Epithelial cell of proximal tubule (primary cell): ENCODE data around the gene CNTN5. TPM values are rescaled to one million over a fixed set of nuclear protein-coding genes. Genes with fewer than 3 reads are reported as not detected.

ENCODE experiments used
- DNase-seq: peaks from one replicate; pipeline ENCODE4 v3.0.0-alpha.2; 2011; ENCODE audit warnings: low read depth
- H3K4me3 ChIP-seq: 2 replicates; pipeline ENCODE4 v1.5.1; 2011; ENCODE audit warnings: low read depth, mild to moderate bottlenecking, low read length
- CTCF ChIP-seq: conservative IDR thresholded peaks from 2 replicates; pipeline ENCODE4 v1.5.1; 2012; ENCODE audit warnings: low read depth, mild to moderate bottlenecking, low read length
- total RNA-seq: library from RNA; depleted of rRNA; stranded (reverse); fragments of >200 nt; gene quantifications from 2 replicates; pipeline ENCODE4 v1.2.3, GENCODE V29; 2015

CNTN5 gene
- total RNA-seq, 1 donor from 2014 or later: not detected

GRCh38 chr11:99327066-99327465 lies 306.3 kb downstream of the CNTN5 start:
- DNase-seq: no peak
- no peak for TF ChIP-seq CTCF
- no peak overlapping the region for H3K4me3 ChIP-seq

- TF ChIP-seq CTCF: no peak
- no peak overlapping the region for H3K4me3 ChIP-seq
- DNase-seq: no peak
These were observed 306.8 kb downstream of the CNTN5 start for GRCh38 chr11:99327527-99327926.

- no peak for TF ChIP-seq CTCF
- no peak overlapping the region for H3K4me3 ChIP-seq
- DNase-seq: no peak
These were observed 312.9 kb downstream of the CNTN5 start for GRCh38 chr11:99333621-99334020.

GRCh38 chr11:99343117-99343516 lies 322.4 kb downstream of the CNTN5 start:
- no peak for DNase-seq
- H3K4me3 ChIP-seq: no peak overlapping the region
- TF ChIP-seq CTCF: no peak

GRCh38 chr11:99349151-99349673 lies 328.5 kb downstream of the CNTN5 start:
- TF ChIP-seq CTCF: no peak
- no peak for DNase-seq
- H3K4me3 ChIP-seq: no peak overlapping the region

- no peak overlapping the region for H3K4me3 ChIP-seq
- no peak for TF ChIP-seq CTCF
- DNase-seq: no peak
These were observed 330.9 kb downstream of the CNTN5 start for GRCh38 chr11:99351624-99352023.

GRCh38 chr11:99352642-99353041 lies 331.9 kb downstream of the CNTN5 start:
- H3K4me3 ChIP-seq: no peak overlapping the region
- no peak for DNase-seq
- no peak for TF ChIP-seq CTCF
